GM12801 (cell line): ENCODE measurements around the gene MSANTD1.

Experiments used
- CTCF ChIP-seq: IDR thresholded peaks from one replicate; pipeline ENCODE4 v1.5.1; 2011; ENCODE audit warnings: control low read depth; ENCODE audit not compliant: insufficient read length; ENCODE audit errors: extremely low read depth

Gene MSANTD1

GRCh38 chr4:3246458-3247398 is 2.2 kb upstream of the MSANTD1 start:
- no peak for TF ChIP-seq CTCF

- TF ChIP-seq CTCF = no peak
Measured at GRCh38 chr4:3247399-3248177, 1.4 kb upstream of the MSANTD1 start.

GRCh38 chr4:3248178-3248480 is 830 bp upstream of the MSANTD1 start:
- no peak for TF ChIP-seq CTCF

GRCh38 chr4:3249711-3250437 is 915 bp downstream of the MSANTD1 start:
- no peak for TF ChIP-seq CTCF

GRCh38 chr4:3250438-3250955 is 1.5 kb downstream of the MSANTD1 start:
- TF ChIP-seq CTCF = no peak

- no peak for TF ChIP-seq CTCF
Measured at GRCh38 chr4:3250956-3251690, 2.2 kb downstream of the MSANTD1 start.
